SHP77 (cell line): ENCODE measurements around the gene RELL1.

Experiments used
- DNase-seq, 2 experiments: peaks; one replicate each; lab custom pipeline; 2025; lab: John Stamatoyannopoulos, UW

RELL1 gene, protein sequence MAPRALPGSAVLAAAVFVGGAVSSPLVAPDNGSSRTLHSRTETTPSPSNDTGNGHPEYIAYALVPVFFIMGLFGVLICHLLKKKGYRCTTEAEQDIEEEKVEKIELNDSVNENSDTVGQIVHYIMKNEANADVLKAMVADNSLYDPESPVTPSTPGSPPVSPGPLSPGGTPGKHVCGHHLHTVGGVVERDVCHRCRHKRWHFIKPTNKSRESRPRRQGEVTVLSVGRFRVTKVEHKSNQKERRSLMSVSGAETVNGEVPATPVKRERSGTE

DNA sequence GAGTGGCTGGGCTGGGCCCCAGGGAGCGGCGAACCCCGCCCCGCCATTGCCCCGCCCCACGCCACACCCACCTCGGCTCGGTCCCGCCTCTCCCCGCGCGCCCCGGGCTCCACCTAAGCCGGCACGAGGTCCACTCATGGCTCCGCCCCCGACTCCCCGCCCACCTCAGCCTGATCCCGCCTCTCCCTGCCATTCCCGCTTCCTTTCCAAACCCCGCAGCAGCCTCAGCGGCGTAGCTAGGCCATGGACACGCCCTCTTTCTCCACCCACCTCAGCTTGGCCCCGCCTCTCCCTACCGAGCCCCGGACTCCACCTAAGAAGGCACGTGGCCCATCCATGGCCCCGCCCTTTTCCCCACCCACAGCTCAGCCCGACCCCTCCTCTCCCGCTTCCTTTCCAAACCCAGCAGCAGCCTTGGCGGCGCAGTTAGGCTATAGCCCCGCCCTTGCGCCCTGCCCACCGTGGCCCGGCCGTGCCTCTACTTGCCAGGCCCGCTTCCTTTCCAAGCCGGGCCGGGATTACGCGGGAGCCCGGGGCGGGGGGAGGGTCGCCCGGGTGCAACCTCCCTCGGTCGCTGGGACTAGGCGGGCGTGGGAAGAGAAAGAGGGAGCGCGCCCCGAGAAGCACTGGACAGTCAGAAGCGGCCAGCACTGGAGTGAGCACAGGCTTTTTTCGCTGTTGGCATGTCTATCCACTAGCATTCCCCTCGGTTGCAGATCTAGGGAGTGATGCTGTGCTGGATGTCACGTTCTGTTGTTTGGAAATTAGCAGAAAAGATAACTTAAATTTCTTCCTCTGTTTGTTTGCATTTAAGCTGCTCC lies at the start of gene RELL1:
RELL1 (minus strand) TSS at position 4 of the 821 bp plus-strand sequence. CDS start 89 bp downstream, outside the sequence.
- DNase-seq: peak; percentile 79 to 80

DNA sequence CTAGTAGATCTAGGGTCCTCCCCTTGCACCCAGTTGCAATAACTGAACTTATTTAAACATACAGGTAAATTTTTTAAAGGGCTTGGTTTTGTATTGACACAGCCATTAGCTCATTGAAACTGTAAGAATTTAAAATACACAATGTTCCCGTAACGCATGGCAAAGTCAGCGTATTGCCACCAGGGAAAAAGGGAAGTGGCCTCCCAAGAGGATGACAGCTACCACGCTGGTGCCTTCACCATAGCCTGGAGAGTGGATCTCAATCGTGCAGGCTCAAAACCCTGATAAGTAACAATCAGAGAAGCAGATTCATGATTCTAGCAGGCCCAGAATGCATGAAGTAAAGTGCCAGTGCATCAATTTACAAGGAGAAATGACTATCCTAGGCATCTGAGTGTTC lies 49.4 kb upstream of the RELL1 start:
- no peak for DNase-seq

DNA sequence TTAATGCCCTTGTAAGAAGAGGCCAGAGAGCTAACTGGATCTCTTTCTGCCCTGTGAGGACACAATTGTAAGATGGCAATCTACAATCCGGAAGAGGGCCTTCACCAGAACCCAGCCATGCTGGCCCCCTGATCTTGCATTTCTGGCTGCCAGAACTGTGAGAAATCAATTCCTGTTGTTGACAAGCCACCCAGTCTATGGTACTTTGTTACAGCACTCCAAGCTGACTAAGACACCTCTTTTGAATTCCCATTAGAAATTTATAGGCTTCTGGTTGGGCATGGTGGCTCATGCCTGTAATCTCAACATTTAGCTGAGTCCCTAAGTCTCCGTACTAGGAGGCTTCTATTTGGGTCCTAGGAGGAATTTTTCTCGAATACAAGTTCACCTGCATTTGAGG lies 48.8 kb upstream of the RELL1 start:
- no peak for DNase-seq

DNA sequence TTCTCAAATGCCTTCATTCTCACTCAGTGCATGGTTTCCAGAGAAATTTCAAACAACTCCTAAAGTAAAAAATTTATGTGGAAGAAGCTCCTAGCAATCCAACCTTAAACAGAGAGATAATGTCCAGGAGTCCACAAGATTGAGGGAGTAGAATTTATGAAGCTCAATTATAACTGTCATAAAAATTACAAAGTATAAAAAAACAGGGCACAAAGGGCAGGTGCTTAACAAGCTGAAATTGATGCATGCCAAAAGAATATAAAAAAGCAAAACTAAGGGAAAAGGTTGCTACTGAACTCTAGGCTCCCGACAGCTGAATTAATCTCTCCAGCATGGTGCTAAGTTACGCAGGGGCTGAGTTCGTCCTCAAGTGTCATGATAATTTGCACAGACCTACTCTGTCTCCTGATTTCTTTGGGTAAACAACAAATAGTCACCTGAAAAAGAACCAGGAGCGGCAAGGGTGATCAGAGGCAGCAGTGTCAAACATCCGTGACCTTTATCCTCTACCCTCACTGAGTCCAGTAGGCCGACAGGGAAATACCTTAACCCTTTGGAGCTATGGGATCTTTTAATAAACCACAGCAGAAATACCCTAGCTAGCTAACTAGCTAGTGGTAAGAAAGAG lies 47.2 kb upstream of the RELL1 start:
- no peak for DNase-seq

DNA sequence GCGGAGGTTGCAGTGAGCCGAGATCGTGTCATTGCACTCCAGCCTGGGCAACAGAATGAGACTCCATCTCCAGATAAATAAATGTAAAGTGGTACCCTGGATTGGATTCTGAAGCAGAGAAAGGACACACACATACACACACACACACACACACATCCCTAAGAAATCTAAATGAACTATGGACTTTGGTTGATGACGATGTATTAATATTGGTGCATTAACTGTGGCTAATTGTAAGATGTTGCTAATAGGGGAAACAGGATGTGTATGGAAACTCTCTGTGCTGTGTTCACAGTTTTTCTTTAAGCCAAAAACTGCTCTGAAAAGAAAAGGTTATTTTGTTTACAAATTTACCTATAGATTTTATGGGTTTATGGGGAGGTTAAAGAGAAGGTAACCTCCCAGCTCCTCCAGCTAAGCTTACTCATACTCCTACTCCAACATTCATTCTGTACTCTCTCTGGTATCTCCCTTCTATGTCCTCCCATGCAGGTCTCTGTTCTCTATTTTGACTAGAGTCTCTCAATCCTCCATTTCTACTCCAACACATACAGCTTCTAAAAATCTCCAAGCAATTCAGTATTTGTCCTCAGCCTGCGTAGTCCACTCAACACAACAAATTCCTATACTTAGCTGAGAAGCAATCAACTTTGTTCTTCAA lies 46.5 kb upstream of the RELL1 start:
- no peak for DNase-seq

DNA sequence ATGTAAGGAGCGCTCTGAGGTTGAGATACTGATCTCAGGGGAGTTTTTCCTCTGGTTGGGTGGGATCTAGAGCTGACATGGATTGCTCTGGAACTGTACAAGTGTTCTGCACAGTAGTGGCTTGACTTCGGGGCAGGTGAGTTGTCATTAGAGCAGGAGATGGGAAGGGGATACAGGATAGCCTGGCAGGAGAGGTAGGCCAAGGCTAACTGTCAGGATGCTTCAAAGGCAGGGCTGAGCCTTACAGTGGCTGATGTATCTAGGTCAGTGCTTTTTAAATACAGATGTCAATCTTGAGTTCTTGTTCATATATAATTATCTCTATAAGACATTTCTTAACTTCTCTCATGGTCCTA lies 43.5 kb upstream of the RELL1 start:
- DNase-seq: no peak

DNA sequence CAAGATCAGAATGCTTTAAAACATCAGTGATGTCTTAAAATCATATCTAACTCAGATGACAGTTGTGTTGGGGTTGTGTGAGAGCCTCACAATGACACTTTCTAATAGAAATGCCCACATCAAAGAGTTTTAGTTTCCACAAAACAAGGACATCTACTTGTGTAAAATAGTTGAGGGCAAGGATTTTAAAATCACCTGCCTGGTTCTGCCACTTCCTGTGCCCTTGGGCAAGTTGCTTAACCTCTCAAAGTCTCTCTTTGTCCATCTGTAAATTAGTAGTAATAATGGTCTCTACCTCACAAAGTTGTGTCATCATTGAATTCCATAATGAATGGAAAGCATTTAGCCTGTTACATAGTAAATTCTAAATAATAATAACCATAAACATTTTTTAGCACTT lies 41.9 kb upstream of the RELL1 start:
- DNase-seq: no peak

DNA sequence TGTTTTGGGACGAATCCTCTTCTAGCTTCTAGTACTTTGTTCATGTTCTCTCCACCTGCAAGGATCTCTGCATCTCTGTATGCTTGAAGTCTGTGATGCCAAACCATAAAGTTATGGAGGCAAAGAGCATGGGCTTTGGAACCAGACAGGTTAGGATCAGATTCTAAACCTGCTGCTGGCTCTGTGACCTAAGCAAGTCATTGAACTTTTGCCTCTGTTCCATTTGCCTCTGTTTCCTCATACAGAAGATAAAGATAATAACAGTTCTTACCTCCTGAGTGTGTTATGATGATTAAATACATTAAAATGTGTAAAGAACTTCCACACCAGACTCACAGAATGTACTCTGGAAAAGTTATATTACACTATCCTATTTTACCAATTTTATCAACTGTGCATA lies 41.5 kb upstream of the RELL1 start:
- DNase-seq: no peak

DNA sequence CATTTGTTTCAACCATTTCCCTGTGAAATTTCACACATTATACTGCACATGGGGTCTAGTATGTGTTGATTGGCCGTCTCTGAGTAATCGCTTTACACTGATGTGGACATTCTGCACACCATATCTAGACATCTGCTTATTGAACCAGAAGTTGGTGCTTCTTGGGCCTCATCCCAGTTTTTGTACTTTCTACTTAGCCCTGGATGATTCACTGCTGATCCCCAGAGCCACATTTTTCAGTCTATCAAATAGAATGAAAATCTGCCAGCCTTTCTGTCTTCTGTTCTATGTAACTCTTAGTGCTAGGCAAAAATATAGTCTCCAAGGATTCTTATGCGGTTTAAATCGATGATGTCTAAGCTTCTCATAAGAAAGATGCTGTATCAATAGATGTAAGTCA lies 40.5 kb upstream of the RELL1 start:
- DNase-seq: no peak

DNA sequence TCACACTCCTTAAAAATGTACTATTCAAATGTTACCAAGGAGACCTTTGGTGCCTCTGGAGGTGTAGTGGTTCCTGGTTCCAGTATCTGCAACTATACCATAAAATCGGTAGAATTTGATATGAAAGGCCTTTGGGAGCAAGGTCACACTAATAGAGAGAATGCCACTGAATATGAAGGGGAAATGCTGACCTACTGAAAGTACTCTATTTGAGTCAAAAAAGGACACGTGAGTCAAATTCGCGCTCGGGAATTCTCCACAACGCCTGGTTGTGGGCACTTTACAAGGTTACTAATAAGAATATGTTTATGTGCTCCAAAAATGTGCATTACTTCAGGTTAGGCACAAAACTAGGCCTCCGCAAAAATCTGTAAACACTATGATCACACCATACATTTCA lies 39.5 kb upstream of the RELL1 start:
- no peak for DNase-seq

DNA sequence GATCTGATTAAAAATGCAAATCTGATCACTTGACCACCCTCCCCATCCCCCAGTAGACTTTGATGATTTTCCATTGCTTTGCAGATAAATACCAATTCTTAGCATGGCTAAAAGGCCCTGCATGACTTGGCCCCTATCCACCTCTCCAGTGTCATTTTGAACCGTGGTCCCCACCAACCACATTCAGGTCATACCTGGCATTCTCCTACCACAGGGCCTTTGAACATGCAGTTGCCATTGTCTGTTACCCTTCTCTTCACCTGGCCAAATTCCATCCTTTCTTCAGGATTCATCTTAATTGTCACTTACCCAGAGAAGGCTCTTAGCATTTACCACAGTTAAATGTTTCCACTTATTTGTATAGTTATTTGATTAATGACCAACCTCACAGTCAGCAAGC lies 36.9 kb upstream of the RELL1 start:
- no peak for DNase-seq

DNA sequence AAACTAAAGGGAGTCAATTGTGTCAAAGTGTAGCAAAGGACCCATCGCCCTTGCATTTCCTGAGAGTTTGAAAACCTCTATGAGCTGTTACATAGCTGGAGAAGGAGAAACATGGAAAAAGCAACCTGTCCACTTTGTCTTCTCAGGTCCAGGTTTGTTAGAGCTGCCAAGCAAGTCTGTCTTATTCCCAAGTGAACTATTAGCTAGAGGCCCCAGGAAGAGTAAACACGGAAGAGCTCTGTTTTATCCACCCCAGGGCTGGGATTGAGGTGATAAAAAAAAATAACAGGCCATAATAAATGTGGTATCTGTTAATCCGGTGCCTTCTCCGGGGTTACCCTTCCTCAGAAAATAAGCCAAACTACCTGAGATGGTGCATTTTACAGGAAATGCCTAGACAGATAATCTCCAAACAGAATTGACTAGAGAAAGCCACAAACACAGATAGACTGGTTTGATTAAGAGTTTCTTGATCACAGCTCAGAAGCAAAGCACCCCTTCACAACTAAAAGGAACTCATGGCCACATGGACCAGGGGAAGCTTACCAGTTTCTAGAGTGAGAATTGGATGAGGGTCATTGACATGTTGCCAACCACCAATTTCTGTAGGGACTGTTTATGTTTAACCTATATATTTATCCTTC lies 35.9 kb upstream of the RELL1 start:
- DNase-seq: no peak

DNA sequence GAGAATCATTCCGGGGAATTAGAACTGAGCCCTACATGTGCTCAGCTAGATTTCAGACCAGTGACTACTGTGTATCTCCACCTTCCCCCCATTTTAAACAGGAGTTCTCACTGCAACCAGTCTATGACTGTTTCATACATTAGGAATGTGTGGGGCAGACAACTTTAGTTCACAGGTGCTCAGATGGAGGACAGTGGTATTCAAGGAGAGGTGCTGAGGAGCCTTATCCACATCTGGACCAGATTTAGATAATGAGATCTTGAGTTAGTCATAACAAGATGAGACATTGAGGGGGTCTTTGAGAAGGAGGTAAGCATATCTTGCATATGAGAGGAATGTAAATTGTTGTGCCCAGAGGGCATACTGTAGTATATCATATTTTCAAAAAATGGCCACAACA lies 32.8 kb upstream of the RELL1 start:
- no peak for DNase-seq

DNA sequence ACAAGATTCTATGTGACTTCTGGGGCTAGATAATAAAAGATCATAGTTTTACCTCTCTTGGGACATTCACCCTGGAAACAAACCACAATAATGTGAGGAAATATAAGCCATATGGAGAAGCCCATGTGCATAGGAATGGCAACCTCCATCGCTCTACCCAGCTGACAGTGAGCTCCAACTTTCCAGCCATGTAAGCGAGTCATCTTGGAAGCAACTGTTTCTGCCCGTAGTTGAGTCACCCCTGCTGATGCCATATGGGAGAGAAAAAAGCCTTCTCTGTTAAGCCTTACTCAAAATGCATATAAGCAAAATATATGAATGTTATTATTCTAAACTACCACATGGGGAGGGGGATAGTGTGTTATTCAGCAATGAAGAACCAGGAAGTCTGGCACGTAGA lies 31.4 kb upstream of the RELL1 start:
- DNase-seq: no peak

DNA sequence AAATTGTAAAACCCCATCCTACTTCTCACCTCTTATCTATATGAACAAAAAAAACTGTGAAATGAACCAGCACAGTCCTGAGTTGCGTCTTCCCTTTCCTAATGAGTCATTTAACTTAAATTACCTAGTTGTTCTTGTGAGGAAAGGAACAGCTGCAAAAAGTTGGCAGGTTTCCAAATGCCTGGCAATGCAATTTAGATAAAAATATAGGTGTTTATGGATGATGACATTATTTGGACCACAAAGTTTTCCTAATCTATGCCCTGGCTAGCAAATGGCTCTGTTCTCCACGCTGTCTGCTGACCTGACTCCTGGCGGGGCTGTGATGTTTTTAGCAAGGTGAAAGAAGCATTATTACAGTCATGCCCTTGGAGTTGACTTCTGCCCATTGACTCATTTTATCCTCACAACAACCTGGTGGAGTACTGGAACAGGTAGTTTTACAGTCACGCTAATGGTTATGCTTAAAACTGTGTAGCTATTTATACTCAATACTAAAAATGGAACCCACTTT lies 29.8 kb upstream of the RELL1 start:
- DNase-seq: no peak

DNA sequence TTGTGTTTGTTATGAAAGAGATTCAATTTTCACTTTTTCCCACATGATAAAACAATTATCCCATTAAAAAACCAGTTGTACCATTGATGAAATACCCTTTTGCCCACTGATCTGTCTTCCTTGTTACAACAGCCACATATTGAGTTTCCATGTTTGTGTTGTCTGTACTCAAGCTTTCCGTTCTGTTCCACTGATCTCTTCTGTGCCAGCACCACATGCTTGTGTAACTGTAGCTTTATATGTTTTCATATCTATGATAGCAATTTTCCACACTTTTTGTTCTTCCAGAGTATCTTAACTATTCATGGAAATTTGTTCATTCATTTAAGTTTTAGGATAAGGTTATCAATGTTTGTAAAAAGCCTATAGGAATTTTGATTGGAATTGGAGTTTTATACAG lies 24.3 kb upstream of the RELL1 start:
- no peak for DNase-seq

DNA sequence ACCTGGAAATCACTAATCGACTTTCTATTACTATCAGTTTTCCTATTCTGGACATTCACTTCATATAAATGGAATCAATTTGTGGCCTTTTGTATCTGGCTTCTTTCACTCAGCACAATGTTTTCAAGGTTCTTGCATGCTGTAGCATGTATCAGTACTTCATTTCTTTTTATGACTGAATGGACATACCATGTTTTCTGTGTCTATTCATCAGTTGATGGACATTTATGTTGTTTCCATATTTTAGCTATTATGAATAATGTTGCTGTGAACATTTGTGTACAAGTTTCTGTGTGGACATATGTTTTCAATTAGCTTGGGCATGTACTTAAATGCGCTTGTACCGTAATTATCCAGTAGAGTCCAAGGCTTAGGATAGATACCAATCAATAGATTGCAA lies 19.9 kb upstream of the RELL1 start:
- DNase-seq: no peak

DNA sequence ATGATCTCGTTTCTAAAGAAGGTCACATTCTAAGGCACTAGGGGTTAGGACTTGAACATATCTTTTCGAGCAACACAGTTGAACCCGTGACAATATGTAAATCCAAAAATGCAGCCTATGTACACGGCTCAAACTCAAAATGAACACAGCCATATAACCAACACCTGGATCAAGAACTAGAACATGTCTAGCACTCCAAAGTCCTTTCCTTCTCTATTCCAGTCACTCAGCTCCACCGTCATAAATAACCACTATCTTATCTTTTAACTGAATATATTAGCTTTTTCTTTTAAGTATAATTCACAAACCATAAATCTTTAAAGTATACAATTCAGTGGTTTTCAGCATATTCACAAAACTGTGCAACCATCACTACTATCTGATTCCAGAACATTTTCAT lies 19.4 kb upstream of the RELL1 start:
- DNase-seq: no peak

DNA sequence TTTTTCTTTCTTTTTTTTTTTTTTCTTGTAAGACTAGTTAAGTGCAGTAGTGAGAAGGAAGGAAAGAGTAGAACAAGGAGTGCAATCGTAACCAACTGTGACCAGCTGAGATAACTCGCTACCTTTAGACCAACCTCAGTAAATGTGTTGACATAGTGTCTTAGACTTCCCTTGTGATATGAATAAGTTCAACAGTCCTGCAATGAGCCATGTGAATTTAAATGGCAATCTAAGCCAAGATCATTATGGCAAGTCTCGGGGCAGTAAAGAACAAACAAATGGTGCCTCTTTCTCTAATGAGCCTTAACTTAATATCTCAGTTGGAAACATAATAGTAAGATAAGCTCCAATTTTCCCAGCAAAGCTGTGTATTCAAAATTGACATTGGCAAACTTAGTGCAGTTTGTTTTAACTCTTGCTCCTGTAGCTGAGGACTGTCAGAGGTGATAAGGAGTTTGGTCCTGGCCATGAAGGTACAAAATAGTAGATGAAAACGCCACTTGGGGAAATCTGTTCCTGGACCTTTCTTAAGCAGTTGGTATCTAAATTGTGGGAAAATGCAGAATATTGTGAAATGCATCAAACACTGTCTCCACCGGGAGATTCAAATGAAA lies 13.8 kb upstream of the RELL1 start:
- no peak for DNase-seq

DNA sequence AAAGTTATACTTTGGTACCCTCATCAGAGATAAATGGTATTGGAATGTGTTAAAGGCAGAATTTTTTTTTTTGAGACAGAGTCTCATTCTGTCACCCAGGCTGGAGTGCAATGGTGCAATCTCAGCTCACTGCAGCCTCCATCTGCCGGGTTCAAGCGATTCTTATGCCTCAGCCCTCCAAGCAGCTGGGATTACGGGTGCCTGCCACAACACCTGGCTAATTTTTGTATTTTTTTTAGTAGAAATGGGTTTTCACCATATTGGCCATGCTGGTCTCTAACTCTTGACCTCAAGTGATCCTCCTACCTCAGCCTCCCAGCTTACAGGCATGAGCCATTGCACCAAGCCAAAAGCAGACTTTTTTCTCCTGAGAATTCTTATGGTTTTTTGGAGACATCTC lies 11.4 kb upstream of the RELL1 start:
- DNase-seq: no peak

DNA sequence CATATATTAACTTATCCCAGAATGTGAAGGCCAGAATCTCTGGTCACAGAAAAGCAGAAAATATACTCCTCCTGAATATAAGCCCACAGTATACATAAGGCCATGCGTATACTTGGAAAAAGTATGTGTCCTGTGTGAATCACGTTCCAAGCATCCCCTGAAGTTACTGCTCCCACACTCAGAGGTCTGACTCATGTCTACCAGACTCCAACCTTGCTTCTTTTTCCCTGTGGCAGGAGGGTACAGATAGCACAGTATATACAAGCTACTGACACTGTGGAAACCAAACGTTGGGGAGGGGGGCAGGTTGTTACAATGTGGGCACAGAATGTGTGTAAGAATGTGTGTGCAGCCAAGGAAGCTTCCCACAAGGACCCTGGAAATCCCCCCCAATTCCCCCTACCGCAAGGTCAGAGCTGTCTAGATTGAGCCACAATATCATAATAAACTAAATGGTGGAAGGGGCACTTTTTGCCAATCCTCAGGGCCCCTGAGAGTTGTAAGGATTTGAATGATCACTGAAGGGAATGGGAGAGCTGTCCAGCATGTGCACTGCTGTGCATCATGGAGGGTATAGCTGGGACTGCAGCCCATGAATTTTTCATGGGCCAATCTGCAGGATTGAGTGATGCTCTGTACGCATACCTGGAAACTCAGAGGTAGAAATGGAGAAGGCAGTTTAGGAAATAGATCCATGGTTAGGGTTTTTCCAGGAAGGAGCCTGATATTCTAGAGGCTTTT lies 7.4 kb upstream of the RELL1 start:
- DNase-seq: no peak
